ENCODE results near the gene SUN2.

DNA sequence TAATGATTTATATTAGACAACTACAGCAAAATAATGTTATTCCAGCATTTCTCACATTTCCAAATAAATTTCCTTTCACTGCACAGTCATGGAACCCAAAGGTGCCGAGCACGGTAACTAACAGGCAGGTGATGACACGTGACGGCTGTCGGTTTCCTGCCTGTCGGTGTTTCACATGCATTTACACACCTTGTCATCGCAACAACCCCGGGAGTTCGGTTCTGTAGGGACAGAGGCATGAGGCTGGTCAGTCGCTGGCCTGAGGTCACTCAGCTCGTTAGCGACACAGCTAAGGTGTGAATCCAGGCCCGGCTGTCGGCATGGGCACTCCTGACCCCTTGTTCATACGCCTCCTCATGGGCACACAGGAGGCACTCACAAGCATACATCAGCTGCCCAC is 28.2 kb upstream of the SUN2 start:
- TF ChIP-seq, protein P1, sequence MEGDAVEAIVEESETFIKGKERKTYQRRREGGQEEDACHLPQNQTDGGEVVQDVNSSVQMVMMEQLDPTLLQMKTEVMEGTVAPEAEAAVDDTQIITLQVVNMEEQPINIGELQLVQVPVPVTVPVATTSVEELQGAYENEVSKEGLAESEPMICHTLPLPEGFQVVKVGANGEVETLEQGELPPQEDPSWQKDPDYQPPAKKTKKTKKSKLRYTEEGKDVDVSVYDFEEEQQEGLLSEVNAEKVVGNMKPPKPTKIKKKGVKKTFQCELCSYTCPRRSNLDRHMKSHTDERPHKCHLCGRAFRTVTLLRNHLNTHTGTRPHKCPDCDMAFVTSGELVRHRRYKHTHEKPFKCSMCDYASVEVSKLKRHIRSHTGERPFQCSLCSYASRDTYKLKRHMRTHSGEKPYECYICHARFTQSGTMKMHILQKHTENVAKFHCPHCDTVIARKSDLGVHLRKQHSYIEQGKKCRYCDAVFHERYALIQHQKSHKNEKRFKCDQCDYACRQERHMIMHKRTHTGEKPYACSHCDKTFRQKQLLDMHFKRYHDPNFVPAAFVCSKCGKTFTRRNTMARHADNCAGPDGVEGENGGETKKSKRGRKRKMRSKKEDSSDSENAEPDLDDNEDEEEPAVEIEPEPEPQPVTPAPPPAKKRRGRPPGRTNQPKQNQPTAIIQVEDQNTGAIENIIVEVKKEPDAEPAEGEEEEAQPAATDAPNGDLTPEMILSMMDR (IDR thresholded peaks at IDR 0.05) = no peak
- TF ChIP-seq POLR2A (IDR thresholded peaks at IDR 0.05) = no peak

All from esophagus squamous epithelium (tissue), 4 donors.